ENCODE measurements around the gene ZNF3. TPM values are rescaled to one million over a fixed set of nuclear protein-coding genes. Genes with fewer than 3 reads are reported as not detected.

Gene ZNF3
- total and polyA plus RNA-seq, 9 of the 15 experiments (the other 6 are each of a cell fraction or from before 2014, with no cell fraction given): 30.0 to 64.9 (median 51.5) TPM

DNA sequence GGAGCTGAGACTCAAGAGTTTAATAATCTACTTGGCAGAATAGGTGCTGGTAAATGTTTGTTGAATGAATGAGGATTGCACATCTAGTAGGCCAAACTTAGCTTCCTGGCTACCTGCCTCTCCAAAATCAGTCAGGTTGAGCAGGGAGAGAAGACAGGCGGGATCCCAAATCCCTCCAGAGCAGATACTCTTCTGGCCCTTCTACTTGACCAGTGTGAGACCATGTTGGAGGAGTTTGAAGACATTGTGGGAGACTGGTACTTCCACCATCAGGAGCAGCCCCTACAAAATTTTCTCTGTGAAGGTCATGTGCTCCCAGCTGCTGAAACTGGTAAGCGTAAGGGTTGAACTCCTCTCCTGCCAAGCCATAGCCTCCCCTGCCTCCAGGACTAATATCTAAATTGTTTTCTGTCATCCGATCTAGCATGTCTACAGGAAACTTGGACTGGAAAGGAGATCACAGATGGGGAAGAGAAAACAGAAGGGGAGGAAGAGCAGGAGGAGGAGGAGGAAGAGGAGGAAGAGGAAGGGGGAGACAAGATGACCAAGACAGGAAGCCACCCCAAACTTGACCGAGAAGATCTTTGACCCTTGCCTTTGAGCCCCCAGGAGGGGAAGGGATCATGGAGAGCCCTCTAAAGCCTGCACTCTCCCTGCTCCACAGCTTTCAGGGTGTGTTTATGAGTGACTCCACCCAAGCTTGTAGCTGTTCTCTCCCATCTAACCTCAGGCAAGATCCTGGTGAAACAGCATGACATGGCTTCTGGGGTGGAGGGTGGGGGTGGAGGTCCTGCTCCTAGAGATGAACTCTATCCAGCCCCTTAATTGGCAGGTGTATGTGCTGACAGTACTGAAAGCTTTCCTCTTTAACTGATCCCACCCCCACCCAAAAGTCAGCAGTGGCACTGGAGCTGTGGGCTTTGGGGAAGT is 43.0 kb upstream of the ZNF3 start (continued):
- TF ChIP-seq, protein P1, sequence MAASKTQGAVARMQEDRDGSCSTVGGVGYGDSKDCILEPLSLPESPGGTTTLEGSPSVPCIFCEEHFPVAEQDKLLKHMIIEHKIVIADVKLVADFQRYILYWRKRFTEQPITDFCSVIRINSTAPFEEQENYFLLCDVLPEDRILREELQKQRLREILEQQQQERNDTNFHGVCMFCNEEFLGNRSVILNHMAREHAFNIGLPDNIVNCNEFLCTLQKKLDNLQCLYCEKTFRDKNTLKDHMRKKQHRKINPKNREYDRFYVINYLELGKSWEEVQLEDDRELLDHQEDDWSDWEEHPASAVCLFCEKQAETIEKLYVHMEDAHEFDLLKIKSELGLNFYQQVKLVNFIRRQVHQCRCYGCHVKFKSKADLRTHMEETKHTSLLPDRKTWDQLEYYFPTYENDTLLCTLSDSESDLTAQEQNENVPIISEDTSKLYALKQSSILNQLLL (CRISPR knock-in tag; IDR thresholded peaks at IDR 0.05; ENCODE audit: borderline replicate concordance): no peak
- no peak for TF ChIP-seq HDAC6 (IDR thresholded peaks at IDR 0.05; ENCODE audit: low read depth, low read length)
- TF ChIP-seq PHB2 (IDR thresholded peaks at IDR 0.05; ENCODE audit: low read depth): no peak
- TF ChIP-seq, protein P2, sequence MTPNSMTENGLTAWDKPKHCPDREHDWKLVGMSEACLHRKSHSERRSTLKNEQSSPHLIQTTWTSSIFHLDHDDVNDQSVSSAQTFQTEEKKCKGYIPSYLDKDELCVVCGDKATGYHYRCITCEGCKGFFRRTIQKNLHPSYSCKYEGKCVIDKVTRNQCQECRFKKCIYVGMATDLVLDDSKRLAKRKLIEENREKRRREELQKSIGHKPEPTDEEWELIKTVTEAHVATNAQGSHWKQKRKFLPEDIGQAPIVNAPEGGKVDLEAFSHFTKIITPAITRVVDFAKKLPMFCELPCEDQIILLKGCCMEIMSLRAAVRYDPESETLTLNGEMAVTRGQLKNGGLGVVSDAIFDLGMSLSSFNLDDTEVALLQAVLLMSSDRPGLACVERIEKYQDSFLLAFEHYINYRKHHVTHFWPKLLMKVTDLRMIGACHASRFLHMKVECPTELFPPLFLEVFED (CRISPR knock-in tag; conservative IDR thresholded peaks at IDR 0.05): 0 out of 2 replicates have a peak, but pooled peaks have one; percentile 71
- TF ChIP-seq HLTF (IDR thresholded peaks at IDR 0.05): no peak
- 0 out of 2 replicates have a peak, but pooled peaks have one; percentile 45 for TF ChIP-seq MYNN (IDR thresholded peaks at IDR 0.05)
- TF ChIP-seq MYNN (CRISPR knock-in tag; IDR thresholded peaks at IDR 0.05): no peak
- no peak for TF ChIP-seq BRCA1 (IDR thresholded peaks at IDR 0.05)
- no peak for TF ChIP-seq BRCA1 (CRISPR knock-in tag; IDR thresholded peaks at IDR 0.05)
- TF ChIP-seq XRCC5 (IDR thresholded peaks at IDR 0.05; ENCODE audit: low read depth, low read length): no peak
- no peak for TF ChIP-seq ZZZ3 (IDR thresholded peaks at IDR 0.05)
- no peak for TF ChIP-seq ZC3H11A (IDR thresholded peaks at IDR 0.05; ENCODE audit: low read depth, low read length)
- peak; percentile 9; the same call in 1 of the 2 replicates for TF ChIP-seq NFRKB (IDR thresholded peaks at IDR 0.05; ENCODE audit: low read depth)
- peak; percentile 75; the same call in 1 of the 2 replicates for TF ChIP-seq DMBX1 (CRISPR knock-in tag; IDR thresholded peaks at IDR 0.05; ENCODE audit: borderline replicate concordance)
- TF ChIP-seq DPF2 (IDR thresholded peaks at IDR 0.05): 0 out of 2 replicates have a peak, but pooled peaks have one; percentile 25
- no peak for TF ChIP-seq ETV5 (CRISPR knock-in tag; IDR thresholded peaks at IDR 0.05; ENCODE audit: low read depth)
- TF ChIP-seq, protein P3, sequence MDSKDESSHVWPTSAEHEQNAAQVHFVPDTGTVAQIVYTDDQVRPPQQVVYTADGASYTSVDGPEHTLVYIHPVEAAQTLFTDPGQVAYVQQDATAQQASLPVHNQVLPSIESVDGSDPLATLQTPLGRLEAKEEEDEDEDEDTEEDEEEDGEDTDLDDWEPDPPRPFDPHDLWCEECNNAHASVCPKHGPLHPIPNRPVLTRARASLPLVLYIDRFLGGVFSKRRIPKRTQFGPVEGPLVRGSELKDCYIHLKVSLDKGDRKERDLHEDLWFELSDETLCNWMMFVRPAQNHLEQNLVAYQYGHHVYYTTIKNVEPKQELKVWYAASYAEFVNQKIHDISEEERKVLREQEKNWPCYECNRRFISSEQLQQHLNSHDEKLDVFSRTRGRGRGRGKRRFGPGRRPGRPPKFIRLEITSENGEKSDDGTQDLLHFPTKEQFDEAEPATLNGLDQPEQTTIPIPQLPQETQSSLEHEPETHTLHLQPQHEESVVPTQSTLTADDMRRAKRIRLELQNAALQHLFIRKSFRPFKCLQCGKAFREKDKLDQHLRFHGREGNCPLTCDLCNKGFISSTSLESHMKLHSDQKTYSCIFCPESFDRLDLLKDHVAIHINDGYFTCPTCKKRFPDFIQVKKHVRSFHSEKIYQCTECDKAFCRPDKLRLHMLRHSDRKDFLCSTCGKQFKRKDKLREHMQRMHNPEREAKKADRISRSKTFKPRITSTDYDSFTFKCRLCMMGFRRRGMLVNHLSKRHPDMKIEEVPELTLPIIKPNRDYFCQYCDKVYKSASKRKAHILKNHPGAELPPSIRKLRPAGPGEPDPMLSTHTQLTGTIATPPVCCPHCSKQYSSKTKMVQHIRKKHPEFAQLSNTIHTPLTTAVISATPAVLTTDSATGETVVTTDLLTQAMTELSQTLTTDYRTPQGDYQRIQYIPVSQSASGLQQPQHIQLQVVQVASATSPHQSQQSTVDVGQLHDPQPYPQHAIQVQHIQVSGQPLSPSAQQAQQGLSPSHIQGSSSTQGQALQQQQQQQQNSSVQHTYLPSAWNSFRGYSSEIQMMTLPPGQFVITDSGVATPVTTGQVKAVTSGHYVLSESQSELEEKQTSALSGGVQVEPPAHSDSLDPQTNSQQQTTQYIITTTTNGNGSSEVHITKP (IDR thresholded peaks at IDR 0.05; ENCODE audit: partially characterized antibody): no peak
- no peak for TF ChIP-seq GATAD2A (IDR thresholded peaks at IDR 0.05)
- TF ChIP-seq FOXK2 (conservative IDR thresholded peaks at IDR 0.05 in 1 of 2, IDR thresholded peaks at IDR 0.05 in 1 of 2; ENCODE audit: low read depth in 2 of 2): peak; percentile 29 to 57; a peak in 2 of 4 replicates
- TF ChIP-seq JUNB (CRISPR knock-in tag; conservative IDR thresholded peaks at IDR 0.05): no peak
- no peak for TF ChIP-seq BMI1 (IDR thresholded peaks at IDR 0.05; ENCODE audit: low read length)
- no peak for TF ChIP-seq NRF1 (conservative IDR thresholded peaks at IDR 0.05 in 1 of 2, IDR thresholded peaks at IDR 0.05 in 1 of 2)
